Liver (tissue), 9 donors: ENCODE results near the gene KIZ. TPM values are rescaled to one million over a fixed set of nuclear protein-coding genes. Genes with fewer than 3 reads are reported as not detected.

Experiments
- DNase-seq: peaks from one replicate; pipeline ENCODE4 v3.0.0-alpha.2; 2017; ENCODE audit warnings: low spot score
- H3K27ac ChIP-seq, 2 donors: one replicate each; pipeline ENCODE4 v1.7.0; 2013; ENCODE audit warnings: inconsistent platforms in 2 of 2, low read length in 2 of 2, control low read depth in 1 of 2, low read depth in 1 of 2, mild to moderate bottlenecking in 1 of 2
- H3K27me3 ChIP-seq, 4 donors: one replicate each; pipeline versions ENCODE4 v1.6.1 to v1.7.0; 2013; ENCODE audit warnings: low read length in 3 of 4, inconsistent platforms in 1 of 4, mild to moderate bottlenecking in 1 of 4, moderate library complexity in 1 of 4; ENCODE audit not compliant: control insufficient read depth in 4 of 4, insufficient read depth in 4 of 4
- H3K36me3 ChIP-seq, 4 donors: one replicate each; pipeline versions ENCODE4 v1.6.1 to v1.7.0; 2013; ENCODE audit warnings: low read length in 3 of 4, mild to moderate bottlenecking in 3 of 4, low read depth in 1 of 4, moderate library complexity in 1 of 4; ENCODE audit not compliant: control insufficient read depth in 4 of 4, insufficient read depth in 3 of 4
- H3K4me1 ChIP-seq, 4 donors: one replicate each; pipeline versions ENCODE4 v1.6.1 to v1.7.0; 2013; ENCODE audit warnings: low read length in 3 of 4, mild to moderate bottlenecking in 3 of 4, moderate library complexity in 1 of 4; ENCODE audit not compliant: control insufficient read depth in 4 of 4, insufficient read depth in 4 of 4
- H3K4me3 ChIP-seq, 3 donors: one replicate each; pipeline versions ENCODE4 v1.6.1 to v1.7.0; 2013; ENCODE audit warnings: low read length in 3 of 3, control low read depth in 1 of 3, low read depth in 1 of 3, mild to moderate bottlenecking in 1 of 3
- H3K9ac ChIP-seq, 2 donors: one replicate each; pipeline ENCODE4 v1.7.0; 2013; ENCODE audit warnings: low read length in 2 of 2, mild to moderate bottlenecking in 2 of 2, moderate library complexity in 2 of 2, control low read depth in 1 of 2, low read depth in 1 of 2
- H3K9me3 ChIP-seq, 4 donors: one replicate each; pipeline versions ENCODE4 v1.6.1 to v1.7.0; 2013; ENCODE audit warnings: low read length in 3 of 4; ENCODE audit not compliant: control insufficient read depth in 4 of 4
- EGR1 ChIP-seq, 2 donors: IDR thresholded peaks; 2 replicates each; pipeline ENCODE4 v1.6.1; 2016 to 2018; ENCODE audit warnings: antibody characterized with exemption in 2 of 2, low read depth in 2 of 2
- FOXA1 ChIP-seq: IDR thresholded peaks from 2 replicates; pipeline ENCODE4 v1.6.1; 2016; ENCODE audit warnings: antibody characterized with exemption
- FOXA2 ChIP-seq: IDR thresholded peaks from 2 replicates; pipeline ENCODE4 v1.6.1; 2016; ENCODE audit warnings: antibody characterized with exemption
- GABPA ChIP-seq, 2 donors: IDR thresholded peaks in 1 of 2; conservative IDR thresholded peaks in 1 of 2; 2 replicates each; pipeline ENCODE4 v1.6.1; 2016; ENCODE audit warnings: antibody characterized with exemption in 2 of 2, mild to moderate bottlenecking in 1 of 2, moderate library complexity in 1 of 2
- HNF4G ChIP-seq: IDR thresholded peaks from 2 replicates; pipeline ENCODE4 v1.6.1; 2016; ENCODE audit warnings: antibody characterized with exemption
- JUND ChIP-seq, 2 donors: IDR thresholded peaks; 2 replicates each; pipeline ENCODE4 v1.6.1; 2016; ENCODE audit warnings: antibody characterized with exemption in 2 of 2
- MAX ChIP-seq: IDR thresholded peaks from 2 replicates; pipeline ENCODE4 v1.6.1; 2016; ENCODE audit warnings: antibody characterized with exemption
- NR2F2 ChIP-seq: IDR thresholded peaks from 2 replicates; pipeline ENCODE4 v1.6.1; 2016; ENCODE audit warnings: antibody characterized with exemption
- RAD21 ChIP-seq, 2 donors: IDR thresholded peaks; 2 replicates each; pipeline ENCODE4 v1.6.1; 2016; ENCODE audit warnings: antibody characterized with exemption in 2 of 2, mild to moderate bottlenecking in 2 of 2
- RXRA ChIP-seq, 2 donors: IDR thresholded peaks; 2 replicates each; pipeline ENCODE4 v1.6.1; 2017 to 2018; ENCODE audit warnings: antibody characterized with exemption in 2 of 2, mild to moderate bottlenecking in 1 of 2
- SP1 ChIP-seq: IDR thresholded peaks from 2 replicates; pipeline ENCODE4 v1.6.1; 2018; ENCODE audit warnings: antibody characterized with exemption, mild to moderate bottlenecking
- TAF1 ChIP-seq: conservative IDR thresholded peaks from 2 replicates; pipeline ENCODE4 v1.6.1; 2016; ENCODE audit warnings: antibody characterized with exemption, mild to moderate bottlenecking
- YY1 ChIP-seq: IDR thresholded peaks from 2 replicates; pipeline ENCODE4 v1.6.1; 2016; ENCODE audit warnings: antibody characterized with exemption, mild to moderate bottlenecking
- WGBS: extraction: QIAGEN DNeasy Blood & Tissue Kit; methylation state at CpG from one replicate; pipeline ENCODE4 v1.1.7; 2013; 5-methylcytosine and 5-hydroxymethylcytosine counted together
- polyA plus RNA-seq, 2 donors: library from polyadenylated mRNA; stranded (reverse) in 1 of 2; unstranded in 1 of 2; fragments of 200-250 nt in 1 of 2; fragments of >200 nt in 1 of 2; fragmentation: Nextera tagmentation in 1 of 2; extraction: Ambion mirVana in 1 of 2; gene quantifications; one replicate each; pipeline versions ENCODE4 v1.2.1 to v1.2.3, GENCODE V29; 2013 to 2015
- total RNA-seq, 2 donors: library from RNA; depleted of rRNA; stranded (reverse); fragments of >200 nt; gene quantifications; one replicate each; pipeline ENCODE4 v1.2.3, GENCODE V29; 2014
- TF ChIP-seq, protein P1 (sequence below): fragments of 150-350 bp; IDR thresholded peaks from 2 replicates; pipeline ENCODE4 v1.5.1; 2017; ENCODE audit warnings: improper control_type of control experiment, low read depth, low read length; ENCODE audit not compliant: missing input control
- TF ChIP-seq, protein P2 (sequence below): IDR thresholded peaks from 2 replicates; pipeline ENCODE4 v1.6.1; 2016; ENCODE audit warnings: antibody characterized with exemption, mild to moderate bottlenecking
- donor health status: healthy.
- donor health status: healthy.
- donor health status: healthy.
- donor health status: healthy.
- donor health status: healthy.

The KIZ gene
- total and polyA plus RNA-seq, 4 donors, result 3.0 to 9.5 (median 5.2) TPM

DNA sequence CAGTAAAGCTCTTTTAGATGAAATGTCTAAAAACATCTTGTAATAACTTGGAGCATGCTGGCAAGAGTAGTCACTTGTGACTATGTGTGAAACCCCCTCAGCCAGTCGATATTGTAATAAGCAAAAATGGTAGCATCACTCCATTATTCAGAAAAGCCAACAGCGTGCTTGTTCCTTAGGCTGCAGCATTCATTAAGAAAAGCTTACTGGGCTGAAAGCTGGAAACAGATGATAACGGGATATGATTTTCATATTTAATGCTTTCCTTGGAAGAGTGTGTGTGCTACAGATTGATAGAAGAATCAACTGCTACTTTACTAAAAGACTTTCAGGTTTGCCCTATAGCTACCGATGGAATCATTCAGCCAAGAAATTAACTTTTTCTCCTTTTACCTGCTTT is 20.3 kb downstream of the KIZ start:
- Histone ChIP-seq H3K27ac (no peak overlapping the region), H3K36me3 (no peaks in the 10 kb centered on the region), H3K27me3 (no peaks in the 10 kb centered on the region), H3K9me3 (no peaks in the 10 kb centered on the region), H3K9ac (no peak overlapping the region), H3K4me3 (no peak overlapping the region), H3K4me1 (no peaks in the 10 kb centered on the region)
- 94% methylated on average over 4 of the region's 4 CpGs for WGBS
- no peak for DNase-seq
- no peak for TF ChIP-seq JUND (IDR thresholded peaks at IDR 0.05)
- TF ChIP-seq GABPA (IDR thresholded peaks at IDR 0.05 in 1 of 2, conservative IDR thresholded peaks at IDR 0.05 in 1 of 2), result no peak
- no peak for TF ChIP-seq MAX
- no peak for TF ChIP-seq RAD21 (IDR thresholded peaks at IDR 0.05)
- TF ChIP-seq FOXA2, result no peak
- no peak for TF ChIP-seq RXRA (IDR thresholded peaks at IDR 0.05)
- no peak for TF ChIP-seq FOXA1
- TF ChIP-seq YY1, result no peak
- TF ChIP-seq, protein P1, sequence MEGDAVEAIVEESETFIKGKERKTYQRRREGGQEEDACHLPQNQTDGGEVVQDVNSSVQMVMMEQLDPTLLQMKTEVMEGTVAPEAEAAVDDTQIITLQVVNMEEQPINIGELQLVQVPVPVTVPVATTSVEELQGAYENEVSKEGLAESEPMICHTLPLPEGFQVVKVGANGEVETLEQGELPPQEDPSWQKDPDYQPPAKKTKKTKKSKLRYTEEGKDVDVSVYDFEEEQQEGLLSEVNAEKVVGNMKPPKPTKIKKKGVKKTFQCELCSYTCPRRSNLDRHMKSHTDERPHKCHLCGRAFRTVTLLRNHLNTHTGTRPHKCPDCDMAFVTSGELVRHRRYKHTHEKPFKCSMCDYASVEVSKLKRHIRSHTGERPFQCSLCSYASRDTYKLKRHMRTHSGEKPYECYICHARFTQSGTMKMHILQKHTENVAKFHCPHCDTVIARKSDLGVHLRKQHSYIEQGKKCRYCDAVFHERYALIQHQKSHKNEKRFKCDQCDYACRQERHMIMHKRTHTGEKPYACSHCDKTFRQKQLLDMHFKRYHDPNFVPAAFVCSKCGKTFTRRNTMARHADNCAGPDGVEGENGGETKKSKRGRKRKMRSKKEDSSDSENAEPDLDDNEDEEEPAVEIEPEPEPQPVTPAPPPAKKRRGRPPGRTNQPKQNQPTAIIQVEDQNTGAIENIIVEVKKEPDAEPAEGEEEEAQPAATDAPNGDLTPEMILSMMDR, result no peak
- TF ChIP-seq HNF4G, result no peak
- TF ChIP-seq, protein P2, sequence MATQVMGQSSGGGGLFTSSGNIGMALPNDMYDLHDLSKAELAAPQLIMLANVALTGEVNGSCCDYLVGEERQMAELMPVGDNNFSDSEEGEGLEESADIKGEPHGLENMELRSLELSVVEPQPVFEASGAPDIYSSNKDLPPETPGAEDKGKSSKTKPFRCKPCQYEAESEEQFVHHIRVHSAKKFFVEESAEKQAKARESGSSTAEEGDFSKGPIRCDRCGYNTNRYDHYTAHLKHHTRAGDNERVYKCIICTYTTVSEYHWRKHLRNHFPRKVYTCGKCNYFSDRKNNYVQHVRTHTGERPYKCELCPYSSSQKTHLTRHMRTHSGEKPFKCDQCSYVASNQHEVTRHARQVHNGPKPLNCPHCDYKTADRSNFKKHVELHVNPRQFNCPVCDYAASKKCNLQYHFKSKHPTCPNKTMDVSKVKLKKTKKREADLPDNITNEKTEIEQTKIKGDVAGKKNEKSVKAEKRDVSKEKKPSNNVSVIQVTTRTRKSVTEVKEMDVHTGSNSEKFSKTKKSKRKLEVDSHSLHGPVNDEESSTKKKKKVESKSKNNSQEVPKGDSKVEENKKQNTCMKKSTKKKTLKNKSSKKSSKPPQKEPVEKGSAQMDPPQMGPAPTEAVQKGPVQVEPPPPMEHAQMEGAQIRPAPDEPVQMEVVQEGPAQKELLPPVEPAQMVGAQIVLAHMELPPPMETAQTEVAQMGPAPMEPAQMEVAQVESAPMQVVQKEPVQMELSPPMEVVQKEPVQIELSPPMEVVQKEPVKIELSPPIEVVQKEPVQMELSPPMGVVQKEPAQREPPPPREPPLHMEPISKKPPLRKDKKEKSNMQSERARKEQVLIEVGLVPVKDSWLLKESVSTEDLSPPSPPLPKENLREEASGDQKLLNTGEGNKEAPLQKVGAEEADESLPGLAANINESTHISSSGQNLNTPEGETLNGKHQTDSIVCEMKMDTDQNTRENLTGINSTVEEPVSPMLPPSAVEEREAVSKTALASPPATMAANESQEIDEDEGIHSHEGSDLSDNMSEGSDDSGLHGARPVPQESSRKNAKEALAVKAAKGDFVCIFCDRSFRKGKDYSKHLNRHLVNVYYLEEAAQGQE, result no peak
- TF ChIP-seq SP1, result no peak
- TF ChIP-seq EGR1 (IDR thresholded peaks at IDR 0.05; ENCODE audit: low read depth in 2 of 2), result no peak

DNA sequence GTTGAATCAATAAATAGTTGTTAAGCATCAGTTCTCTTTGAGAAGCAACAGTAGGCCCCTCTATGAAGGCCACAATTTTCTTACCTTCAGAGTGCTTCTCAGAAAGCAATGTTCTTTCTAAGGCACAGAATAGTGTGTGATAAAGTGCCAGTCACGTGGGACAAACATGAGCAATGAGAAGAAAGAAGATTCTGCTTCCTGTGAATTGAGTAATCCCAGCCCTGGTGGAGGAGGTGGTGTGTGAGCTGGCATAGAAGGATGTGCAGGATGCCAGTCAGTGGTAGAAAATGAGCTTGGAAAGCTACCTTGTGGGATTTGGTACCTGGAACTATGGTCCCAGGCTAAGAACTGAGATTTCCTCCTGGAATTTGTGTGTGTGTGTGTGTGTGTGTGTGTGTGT is 21.7 kb downstream of the KIZ start:
- Histone ChIP-seq H3K4me3 (no peak overlapping the region), H3K4me1 (no peaks in the 10 kb centered on the region), H3K27ac (no peak overlapping the region), H3K9me3 (no peaks in the 10 kb centered on the region), H3K9ac (no peak overlapping the region), H3K27me3 (no peaks in the 10 kb centered on the region), H3K36me3 (no peaks in the 10 kb centered on the region)
- 89% methylated on average over 1 of the region's 1 CpG for WGBS
- TF ChIP-seq NR2F2 (no peak), SP1 (no peak), EGR1 (IDR thresholded peaks at IDR 0.05; ENCODE audit: low read depth in 2 of 2) (no peak), TAF1 (no peak), MAX (no peak)
- TF ChIP-seq, protein P2, result no peak
- no peak for DNase-seq
